IMR-90 (cell line): Measurements from ENCODE around the gene EIF4G3.

Experiments used
- CHD1 ChIP-seq: IDR thresholded peaks from 2 replicates; pipeline ENCODE4 v1.6.1; 2012; ENCODE audit warnings: low read depth, low read length, improper control_type of control experiment
- FOS ChIP-seq: fragments of 150-350 bp; IDR thresholded peaks from 2 replicates; pipeline ENCODE4 v1.6.1; 2016; ENCODE audit warnings: low read depth, low read length
- MAZ ChIP-seq: IDR thresholded peaks from 2 replicates; pipeline ENCODE4 v1.6.1; 2012; ENCODE audit warnings: low read depth, mild to moderate bottlenecking, low read length, improper control_type of control experiment, moderate library complexity, borderline replicate concordance
- RAD21 ChIP-seq: IDR thresholded peaks from 2 replicates; pipeline ENCODE4 v1.6.1; 2012; ENCODE audit warnings: low read length, improper control_type of control experiment
- RFX5 ChIP-seq: IDR thresholded peaks from 2 replicates; pipeline ENCODE4 v1.8.0; 2012; ENCODE audit warnings: low read depth, mild to moderate bottlenecking, low read length, moderate library complexity
- TF ChIP-seq, protein P1 (sequence below): conservative IDR thresholded peaks from 2 replicates; pipeline ENCODE4 v1.5.1; 2012; ENCODE audit warnings: mild to moderate bottlenecking, low read depth, low read length, improper control_type of control experiment

DNA sequence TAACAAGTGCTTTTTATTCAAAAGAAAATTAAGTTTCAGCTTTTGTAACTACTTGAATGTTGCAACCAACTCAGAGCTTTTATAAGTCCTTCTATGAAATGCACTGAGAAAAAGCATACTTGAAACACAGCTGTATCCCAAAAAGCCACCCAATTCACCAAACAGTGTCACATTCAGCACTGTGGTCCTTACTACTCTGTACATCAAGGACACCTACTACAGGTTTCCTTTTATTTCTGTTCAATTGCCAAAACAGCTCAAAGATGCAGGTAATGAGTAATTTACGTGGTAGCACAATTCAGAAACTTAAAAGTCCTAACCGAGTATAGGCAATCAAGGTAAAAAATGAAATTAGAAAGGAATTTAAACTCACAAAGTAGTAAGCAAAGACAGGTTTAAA lies 2.5 kb downstream of the EIF4G3 start:
- TF ChIP-seq RFX5 = no peak
- TF ChIP-seq, protein P1, sequence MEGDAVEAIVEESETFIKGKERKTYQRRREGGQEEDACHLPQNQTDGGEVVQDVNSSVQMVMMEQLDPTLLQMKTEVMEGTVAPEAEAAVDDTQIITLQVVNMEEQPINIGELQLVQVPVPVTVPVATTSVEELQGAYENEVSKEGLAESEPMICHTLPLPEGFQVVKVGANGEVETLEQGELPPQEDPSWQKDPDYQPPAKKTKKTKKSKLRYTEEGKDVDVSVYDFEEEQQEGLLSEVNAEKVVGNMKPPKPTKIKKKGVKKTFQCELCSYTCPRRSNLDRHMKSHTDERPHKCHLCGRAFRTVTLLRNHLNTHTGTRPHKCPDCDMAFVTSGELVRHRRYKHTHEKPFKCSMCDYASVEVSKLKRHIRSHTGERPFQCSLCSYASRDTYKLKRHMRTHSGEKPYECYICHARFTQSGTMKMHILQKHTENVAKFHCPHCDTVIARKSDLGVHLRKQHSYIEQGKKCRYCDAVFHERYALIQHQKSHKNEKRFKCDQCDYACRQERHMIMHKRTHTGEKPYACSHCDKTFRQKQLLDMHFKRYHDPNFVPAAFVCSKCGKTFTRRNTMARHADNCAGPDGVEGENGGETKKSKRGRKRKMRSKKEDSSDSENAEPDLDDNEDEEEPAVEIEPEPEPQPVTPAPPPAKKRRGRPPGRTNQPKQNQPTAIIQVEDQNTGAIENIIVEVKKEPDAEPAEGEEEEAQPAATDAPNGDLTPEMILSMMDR = no peak
- no peak for TF ChIP-seq CHD1
- no peak for TF ChIP-seq FOS
- TF ChIP-seq RAD21 = no peak
- TF ChIP-seq MAZ = no peak
